ENCODE measurements around the gene PHACTR1. TPM values are rescaled to one million over a fixed set of nuclear protein-coding genes. Genes with fewer than 3 reads are reported as not detected.

PHACTR1 gene
- total and polyA plus RNA-seq, 4 experiments from 2014 or later: 0.03 to 0.44 (median 0.42) TPM

- POLR2A ChIA-PET (ENCODE audit: partially characterized antibody): no interaction called here
- no peaks in the 10 kb centered on the region for H3K36me3 Mint-ChIP-seq
- CTCF ChIA-PET (ENCODE audit: partially characterized antibody): no interaction called here
Observed at GRCh38 chr6:12802440-12802839, 85.9 kb downstream of the PHACTR1 start.

GRCh38 chr6:12803486-12803885 is 86.9 kb downstream of the PHACTR1 start:
- no peak for DNase-seq
- intact Hi-C loops (cut with micrococcal nuclease): no loop called here

More at GRCh38 chr6:12802440-12802839, 85.9 kb downstream of the PHACTR1 start:
- Mint-ChIP-seq H3K4me1 (no peaks in the 10 kb centered on the region), H3K27me3 (peaks cover 0 to 3% of the 10 kb centered on the region in 2 donors), H3K4me3 (no peak overlapping the region), H3K27ac (no peak overlapping the region), H3K9me3 (peaks cover 0 to 2% (median 0%) of the 10 kb centered on the region in 8 donors)
- Histone ChIP-seq H3K9me3 (ENCODE audit: control insufficient read depth in 1 of 2, low read length in 2 of 2) (no peaks in the 10 kb centered on the region), H3K27me3 (ENCODE audit: insufficient read depth, low read length) (no peaks in the 10 kb centered on the region), H3K4me3 (ENCODE audit: low read length in 2 of 2) (no peak overlapping the region), H3K36me3 (ENCODE audit: insufficient read depth, low read length) (no peaks in the 10 kb centered on the region), H3K4me1 (ENCODE audit: insufficient read depth, low read length) (no peaks in the 10 kb centered on the region), H3K27ac (ENCODE audit: low read depth, low read length) (no peak overlapping the region)
- intact Hi-C loops (cut with micrococcal nuclease): no loop called here
- DNase-seq: no peak

GRCh38 chr6:12804952-12805645 is 88.5 kb downstream of the PHACTR1 start:
- peaks cover 0 to 2% (median 0%) of the 10 kb centered on the region in 8 donors for H3K9me3 Mint-ChIP-seq
- H3K27me3 Mint-ChIP-seq: peaks cover 0 to 3% of the 10 kb centered on the region in 2 donors
- no peak overlapping the region for H3K27ac Mint-ChIP-seq

More at GRCh38 chr6:12803486-12803885, 86.9 kb downstream of the PHACTR1 start:
- Histone ChIP-seq H3K4me1 (ENCODE audit: insufficient read depth, low read length) (no peaks in the 10 kb centered on the region), H3K4me3 (ENCODE audit: low read length in 2 of 2) (no peak overlapping the region), H3K27ac (ENCODE audit: low read depth, low read length) (no peak overlapping the region), H3K36me3 (ENCODE audit: insufficient read depth, low read length) (no peaks in the 10 kb centered on the region), H3K9me3 (ENCODE audit: control insufficient read depth in 1 of 2, low read length in 2 of 2) (no peaks in the 10 kb centered on the region), H3K27me3 (ENCODE audit: insufficient read depth, low read length) (no peaks in the 10 kb centered on the region)
- no peak overlapping the region for H3K4me3 Mint-ChIP-seq
- CTCF ChIA-PET (ENCODE audit: partially characterized antibody): no interaction called here
- H3K4me1 Mint-ChIP-seq: no peaks in the 10 kb centered on the region
- peaks cover 0 to 3% of the 10 kb centered on the region in 2 donors for H3K27me3 Mint-ChIP-seq
- POLR2A ChIA-PET (ENCODE audit: partially characterized antibody): no interaction called here
- H3K27ac Mint-ChIP-seq: no peak overlapping the region
- H3K36me3 Mint-ChIP-seq: no peaks in the 10 kb centered on the region
- H3K9me3 Mint-ChIP-seq: peaks cover 0 to 2% (median 0%) of the 10 kb centered on the region in 8 donors

GRCh38 chr6:12806136-12806535 is 89.6 kb downstream of the PHACTR1 start:
- ChIA-PET CTCF (ENCODE audit: partially characterized antibody) (no interaction called here), POLR2A (ENCODE audit: partially characterized antibody) (no interaction called here)
- Mint-ChIP-seq H3K4me3 (no peak overlapping the region), H3K4me1 (no peaks in the 10 kb centered on the region), H3K9me3 (peaks cover 0 to 2% (median 0%) of the 10 kb centered on the region in 8 donors), H3K36me3 (no peaks in the 10 kb centered on the region), H3K27ac (no peak overlapping the region), H3K27me3 (peaks cover 1 to 5% of the 10 kb centered on the region in 2 donors)
- no peaks in the 10 kb centered on the region for H3K4me1 ChIP-seq (ENCODE audit: insufficient read depth, low read length)
- H3K4me3 ChIP-seq (ENCODE audit: low read length in 2 of 2): no peak overlapping the region
- no peaks in the 10 kb centered on the region for H3K27me3 ChIP-seq (ENCODE audit: insufficient read depth, low read length)
- no peaks in the 10 kb centered on the region for H3K36me3 ChIP-seq (ENCODE audit: insufficient read depth, low read length)
- H3K9me3 ChIP-seq (ENCODE audit: control insufficient read depth in 1 of 2, low read length in 2 of 2): no peaks in the 10 kb centered on the region
- no peak for DNase-seq
- H3K27ac ChIP-seq (ENCODE audit: low read depth, low read length): no peak overlapping the region
- intact Hi-C loops (cut with micrococcal nuclease): no loop called here

More at GRCh38 chr6:12804952-12805645, 88.5 kb downstream of the PHACTR1 start:
- no peak overlapping the region for H3K27ac ChIP-seq (ENCODE audit: low read depth, low read length)
- Mint-ChIP-seq H3K4me1 (no peaks in the 10 kb centered on the region), H3K36me3 (no peaks in the 10 kb centered on the region), H3K4me3 (no peak overlapping the region)
- H3K9me3 ChIP-seq (ENCODE audit: control insufficient read depth in 1 of 2, low read length in 2 of 2): no peaks in the 10 kb centered on the region
- H3K36me3 ChIP-seq (ENCODE audit: insufficient read depth, low read length): no peaks in the 10 kb centered on the region
- intact Hi-C loops (cut with micrococcal nuclease): no loop called here
- no peak overlapping the region for H3K4me3 ChIP-seq (ENCODE audit: low read length in 2 of 2)
- H3K4me1 ChIP-seq (ENCODE audit: insufficient read depth, low read length): no peaks in the 10 kb centered on the region
- H3K27me3 ChIP-seq (ENCODE audit: insufficient read depth, low read length): no peaks in the 10 kb centered on the region
- ChIA-PET CTCF (ENCODE audit: partially characterized antibody) (no interaction called here), POLR2A (ENCODE audit: partially characterized antibody) (no interaction called here)
- no peak for DNase-seq

GRCh38 chr6:12806796-12807195 is 90.2 kb downstream of the PHACTR1 start:
- H3K36me3 Mint-ChIP-seq: no peaks in the 10 kb centered on the region
- Histone ChIP-seq H3K27ac (ENCODE audit: low read depth, low read length) (no peak overlapping the region), H3K4me3 (ENCODE audit: low read length in 2 of 2) (no peak overlapping the region), H3K27me3 (ENCODE audit: insufficient read depth, low read length) (no peaks in the 10 kb centered on the region), H3K4me1 (ENCODE audit: insufficient read depth, low read length) (no peaks in the 10 kb centered on the region), H3K36me3 (ENCODE audit: insufficient read depth, low read length) (no peaks in the 10 kb centered on the region), H3K9me3 (ENCODE audit: control insufficient read depth in 1 of 2, low read length in 2 of 2) (no peaks in the 10 kb centered on the region)
- no peaks in the 10 kb centered on the region for H3K4me1 Mint-ChIP-seq
- peaks cover 1 to 5% of the 10 kb centered on the region in 2 donors for H3K27me3 Mint-ChIP-seq
- intact Hi-C loops (cut with micrococcal nuclease): no loop called here
- no peak overlapping the region for H3K4me3 Mint-ChIP-seq
- DNase-seq: no peak
- ChIA-PET POLR2A (ENCODE audit: partially characterized antibody) (no interaction called here), CTCF (ENCODE audit: partially characterized antibody) (no interaction called here)
- peaks cover 0 to 2% (median 0%) of the 10 kb centered on the region in 8 donors for H3K9me3 Mint-ChIP-seq
- no peak overlapping the region for H3K27ac Mint-ChIP-seq

GRCh38 chr6:12811519-12811918 is 95.0 kb downstream of the PHACTR1 start:
- Mint-ChIP-seq H3K4me3 (no peak overlapping the region), H3K36me3 (no peaks in the 10 kb centered on the region), H3K27me3 (peaks cover 1 to 4% of the 10 kb centered on the region in 2 donors), H3K27ac (no peak overlapping the region), H3K9me3 (no peaks in the 10 kb centered on the region), H3K4me1 (no peaks in the 10 kb centered on the region)
- H3K36me3 ChIP-seq (ENCODE audit: insufficient read depth, low read length): no peaks in the 10 kb centered on the region
- H3K27me3 ChIP-seq (ENCODE audit: insufficient read depth, low read length): no peaks in the 10 kb centered on the region
- intact Hi-C loops (cut with micrococcal nuclease): no loop called here
- H3K27ac ChIP-seq (ENCODE audit: low read depth, low read length): no peak overlapping the region
- no peak overlapping the region for H3K4me3 ChIP-seq (ENCODE audit: low read length in 2 of 2)
- no peaks in the 10 kb centered on the region for H3K4me1 ChIP-seq (ENCODE audit: insufficient read depth, low read length)
- no peaks in the 10 kb centered on the region for H3K9me3 ChIP-seq (ENCODE audit: control insufficient read depth in 1 of 2, low read length in 2 of 2)
- no peak for DNase-seq
- ChIA-PET CTCF (ENCODE audit: partially characterized antibody) (no interaction called here), POLR2A (ENCODE audit: partially characterized antibody) (no interaction called here)

GRCh38 chr6:12813321-12813720 is 96.8 kb downstream of the PHACTR1 start:
- POLR2A ChIA-PET (ENCODE audit: partially characterized antibody): no interaction called here
- no peaks in the 10 kb centered on the region for H3K9me3 ChIP-seq (ENCODE audit: control insufficient read depth in 1 of 2, low read length in 2 of 2)
- no peak for DNase-seq
- Mint-ChIP-seq H3K9me3 (no peaks in the 10 kb centered on the region), H3K4me3 (no peak overlapping the region), H3K36me3 (no peaks in the 10 kb centered on the region), H3K27ac (peak overlapping the region in 1 of 7 donors; percentile 45), H3K4me1 (no peaks in the 10 kb centered on the region), H3K27me3 (peaks cover 1 to 10% of the 10 kb centered on the region in 2 donors)
- intact Hi-C loops (cut with micrococcal nuclease): no loop called here
- H3K36me3 ChIP-seq (ENCODE audit: insufficient read depth, low read length): no peaks in the 10 kb centered on the region
- CTCF ChIA-PET (ENCODE audit: partially characterized antibody): no interaction called here
- H3K27ac ChIP-seq (ENCODE audit: low read depth, low read length): no peak overlapping the region
- H3K4me1 ChIP-seq (ENCODE audit: insufficient read depth, low read length): no peaks in the 10 kb centered on the region
- H3K4me3 ChIP-seq (ENCODE audit: low read length in 2 of 2): no peak overlapping the region
- no peaks in the 10 kb centered on the region for H3K27me3 ChIP-seq (ENCODE audit: insufficient read depth, low read length)

Measured in CD4-positive, alpha-beta memory T cell (primary cell).